Lower lobe of right lung (tissue), 2 donors: ENCODE results near the gene SLC16A11. TPM values are rescaled to one million over a fixed set of nuclear protein-coding genes. Genes with fewer than 3 reads are reported as not detected.

Experiments used
- ATAC-seq, 2 donors: fragments of 200-7000 bp; cut with Tn5 transposase; one replicate each; pipeline ENCODE4 v1.9.1; 2020 to 2022; ENCODE audit warnings: mild to moderate bottlenecking in 2 of 2, moderate library complexity in 2 of 2
- DNase-seq: peaks from one replicate; pipeline ENCODE4 v3.0.0-alpha.2; 2020
- H3K27ac ChIP-seq: fragments of 200-600 bp; one replicate; pipeline ENCODE4 v1.8.0; 2022
- H3K27me3 ChIP-seq: fragments of 200-600 bp; one replicate; pipeline ENCODE4 v1.8.0; 2022; ENCODE audit warnings: low read depth
- H3K36me3 ChIP-seq: fragments of 200-600 bp; one replicate; pipeline ENCODE4 v1.8.0; 2022; ENCODE audit warnings: mild to moderate bottlenecking
- H3K4me1 ChIP-seq: fragments of 200-600 bp; one replicate; pipeline ENCODE4 v1.8.0; 2022
- H3K4me3 ChIP-seq: fragments of 200-600 bp; one replicate; pipeline ENCODE4 v1.8.0; 2022; ENCODE audit warnings: mild to moderate bottlenecking
- H3K9me3 ChIP-seq: fragments of 200-600 bp; one replicate; pipeline ENCODE4 v1.8.0; 2022
- intact Hi-C: fragments of 100-400 bp; cut with DNase I; formaldehyde crosslinking; loops from one replicate; pipeline ENCODE4 v1.11.0; 2022
- total RNA-seq: library from RNA; stranded (reverse); fragmentation: NEBNext Ultra II Directional; extraction: Animal tissue kit (Norgen Biotek cat#: 25700); gene quantifications from one replicate; pipeline ENCODE4 v1.2.1, GENCODE V29; 2021
- TF ChIP-seq, protein P1 (sequence below): fragments of 200-600 bp; IDR thresholded peaks from one replicate; pipeline ENCODE4 v1.8.0; 2022; ENCODE audit warnings: antibody characterized with exemption, mild to moderate bottlenecking
- donor health status: DM: no; HTN: yes; CAD: no; lungs with severe emphysema.

Gene SLC16A11
- total RNA-seq, 1 donor from 2014 or later: 7.7 TPM

GRCh38 chr17:7074931-7075330 is 31.0 kb upstream of the SLC16A11 start:
- Histone ChIP-seq H3K9me3 (no peaks in the 10 kb centered on the region), H3K27ac (no peak overlapping the region), H3K4me3 (no peak overlapping the region), H3K36me3 (no peaks in the 10 kb centered on the region), H3K27me3 (no peaks in the 10 kb centered on the region), H3K4me1 (peaks cover 4% of the 10 kb centered on the region)
- ATAC-seq (no peak), DNase-seq (no peak)
- intact Hi-C loops: no loop called here
- TF ChIP-seq, protein P1, sequence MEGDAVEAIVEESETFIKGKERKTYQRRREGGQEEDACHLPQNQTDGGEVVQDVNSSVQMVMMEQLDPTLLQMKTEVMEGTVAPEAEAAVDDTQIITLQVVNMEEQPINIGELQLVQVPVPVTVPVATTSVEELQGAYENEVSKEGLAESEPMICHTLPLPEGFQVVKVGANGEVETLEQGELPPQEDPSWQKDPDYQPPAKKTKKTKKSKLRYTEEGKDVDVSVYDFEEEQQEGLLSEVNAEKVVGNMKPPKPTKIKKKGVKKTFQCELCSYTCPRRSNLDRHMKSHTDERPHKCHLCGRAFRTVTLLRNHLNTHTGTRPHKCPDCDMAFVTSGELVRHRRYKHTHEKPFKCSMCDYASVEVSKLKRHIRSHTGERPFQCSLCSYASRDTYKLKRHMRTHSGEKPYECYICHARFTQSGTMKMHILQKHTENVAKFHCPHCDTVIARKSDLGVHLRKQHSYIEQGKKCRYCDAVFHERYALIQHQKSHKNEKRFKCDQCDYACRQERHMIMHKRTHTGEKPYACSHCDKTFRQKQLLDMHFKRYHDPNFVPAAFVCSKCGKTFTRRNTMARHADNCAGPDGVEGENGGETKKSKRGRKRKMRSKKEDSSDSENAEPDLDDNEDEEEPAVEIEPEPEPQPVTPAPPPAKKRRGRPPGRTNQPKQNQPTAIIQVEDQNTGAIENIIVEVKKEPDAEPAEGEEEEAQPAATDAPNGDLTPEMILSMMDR: no peak

DNA sequence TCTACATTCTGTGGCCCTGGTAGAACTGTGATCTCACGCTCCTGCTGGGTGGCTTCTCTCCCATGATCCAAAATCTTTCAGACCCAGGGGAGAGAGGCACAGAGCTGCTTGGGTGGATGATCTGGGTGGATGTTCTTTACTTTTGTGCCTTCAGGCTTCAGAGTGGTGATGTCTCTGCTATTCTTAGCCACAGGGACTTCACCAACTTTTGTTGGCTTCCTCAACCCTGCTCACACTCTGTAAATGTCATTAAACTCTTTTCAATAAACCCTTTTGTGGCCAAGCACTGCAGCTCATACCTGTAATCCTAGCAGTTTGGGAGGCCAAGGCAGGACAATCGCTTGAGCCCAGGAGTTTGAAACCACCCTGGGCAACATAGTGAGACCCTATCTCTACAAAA is 28.5 kb upstream of the SLC16A11 start:
- H3K4me1 ChIP-seq: no peaks in the 10 kb centered on the region
- H3K27ac ChIP-seq: no peak overlapping the region
- TF ChIP-seq, protein P1: no peak
- H3K36me3 ChIP-seq: no peaks in the 10 kb centered on the region
- H3K4me3 ChIP-seq: no peak overlapping the region
- no peaks in the 10 kb centered on the region for H3K27me3 ChIP-seq
- intact Hi-C loops: no loop called here
- no peak for ATAC-seq
- peaks cover 5% of the 10 kb centered on the region for H3K9me3 ChIP-seq
- no peak for DNase-seq

DNA sequence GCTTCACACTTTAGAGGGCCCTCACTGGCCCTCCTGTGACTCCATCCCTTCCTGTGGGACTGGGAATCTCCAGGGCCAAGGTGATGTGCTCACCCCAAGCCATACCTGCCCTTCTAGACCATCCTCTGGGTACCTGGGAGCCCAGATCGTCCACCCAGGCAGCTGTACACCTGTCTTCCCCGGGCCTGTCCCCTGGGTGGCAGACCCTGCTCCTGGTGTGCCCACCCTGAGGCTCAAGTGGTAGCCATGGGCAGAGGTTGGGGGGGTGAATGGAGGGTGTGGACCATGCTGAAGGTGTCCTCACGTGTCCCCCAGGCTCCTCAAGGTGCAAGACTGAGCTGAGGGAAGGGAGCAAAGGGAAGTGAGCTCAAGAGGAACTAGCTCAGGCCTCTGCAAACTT is 26.8 kb upstream of the SLC16A11 start:
- no peak overlapping the region for H3K27ac ChIP-seq
- ATAC-seq: peak in 1 of 2 donors; percentile 25
- H3K9me3 ChIP-seq: peaks cover 5% of the 10 kb centered on the region
- no peak for DNase-seq
- intact Hi-C loops: no loop called here
- no peaks in the 10 kb centered on the region for H3K27me3 ChIP-seq
- H3K4me3 ChIP-seq: no peak overlapping the region
- H3K4me1 ChIP-seq: no peaks in the 10 kb centered on the region
- H3K36me3 ChIP-seq: no peaks in the 10 kb centered on the region
- TF ChIP-seq, protein P1: no peak

DNA sequence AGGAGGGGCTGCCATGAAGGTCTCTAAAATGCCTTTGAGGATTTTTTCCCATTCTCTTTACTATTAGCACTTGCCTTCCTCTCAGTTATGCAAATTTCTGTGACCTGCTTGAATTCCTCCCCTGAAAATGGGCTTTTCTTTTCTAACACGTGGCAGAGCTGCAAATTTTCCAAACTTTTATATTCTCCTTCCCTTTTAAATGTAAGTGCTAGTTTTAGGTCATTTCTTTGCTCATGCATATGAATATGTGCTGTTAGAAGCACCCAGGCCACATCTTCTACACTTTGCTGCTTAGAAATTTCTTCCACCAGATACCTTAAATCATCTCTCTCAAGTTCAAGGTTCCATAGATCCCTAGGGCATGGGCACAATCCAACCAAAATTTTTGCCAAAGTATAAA is 24.4 kb upstream of the SLC16A11 start:
- ATAC-seq: no peak
- Histone ChIP-seq H3K4me3 (no peak overlapping the region), H3K27ac (no peak overlapping the region), H3K27me3 (no peaks in the 10 kb centered on the region), H3K36me3 (no peaks in the 10 kb centered on the region), H3K9me3 (peaks cover 5% of the 10 kb centered on the region), H3K4me1 (no peaks in the 10 kb centered on the region)
- intact Hi-C loops: no loop called here
- no peak for DNase-seq
- TF ChIP-seq, protein P1: no peak

DNA sequence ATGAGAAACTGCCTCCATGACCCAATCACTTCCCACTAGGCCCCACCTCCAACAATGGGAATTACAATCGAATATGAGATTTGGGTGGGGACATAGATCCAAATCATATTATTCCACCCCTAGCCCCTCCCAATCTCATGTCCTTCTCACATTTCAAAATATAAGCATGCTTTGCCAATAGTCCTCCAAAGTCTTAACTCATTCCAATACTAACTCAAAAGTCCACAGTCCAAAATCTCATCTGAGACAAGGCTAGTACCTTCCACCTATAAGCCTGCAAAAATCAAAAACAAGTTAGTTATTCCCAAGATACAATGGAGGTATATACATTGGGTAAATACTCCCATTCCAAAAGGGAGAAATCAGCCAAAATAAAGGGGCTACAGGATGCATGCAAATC is 23.3 kb upstream of the SLC16A11 start:
- TF ChIP-seq, protein P1: no peak
- ATAC-seq (no peak), DNase-seq (no peak)
- Histone ChIP-seq H3K27ac (no peak overlapping the region), H3K36me3 (no peaks in the 10 kb centered on the region), H3K9me3 (peaks cover 5% of the 10 kb centered on the region), H3K27me3 (no peaks in the 10 kb centered on the region), H3K4me3 (no peak overlapping the region), H3K4me1 (no peaks in the 10 kb centered on the region)
- intact Hi-C loops: no loop called here

GRCh38 chr17:7064261-7064660 is 20.4 kb upstream of the SLC16A11 start:
- no peaks in the 10 kb centered on the region for H3K27me3 ChIP-seq
- no peak for DNase-seq
- H3K27ac ChIP-seq: no peak overlapping the region
- intact Hi-C loops: no loop called here
- H3K36me3 ChIP-seq: no peaks in the 10 kb centered on the region
- H3K9me3 ChIP-seq: peaks cover 5% of the 10 kb centered on the region
- TF ChIP-seq, protein P1: no peak
- no peak overlapping the region for H3K4me3 ChIP-seq
- H3K4me1 ChIP-seq: no peaks in the 10 kb centered on the region
- no peak for ATAC-seq
